DOHH2 (cell line): Measurements from ENCODE around the gene CYP1A1.

Experiments
- H3F3A ChIP-seq: fragments of 200-600 bp; sonication (generic), shearing (Covaris generic); 2 replicates; pipeline ENCODE4 v1.6.0; 2016; ENCODE audit warnings: antibody characterized with exemption, mild to moderate bottlenecking; ENCODE audit not compliant: control insufficient read depth, insufficient read depth
- H3K27ac ChIP-seq: fragments of 200-600 bp; sonication (generic); 2 replicates; pipeline ENCODE4 v1.5.1; 2014; ENCODE audit warnings: low read depth, mild to moderate bottlenecking, low read length, moderate library complexity
- H3K27me3 ChIP-seq: fragments of 200-600 bp; sonication (generic); 2 replicates; pipeline ENCODE4 v1.6.1; 2014; ENCODE audit warnings: mild to moderate bottlenecking, low read length, mixed read lengths; ENCODE audit not compliant: control insufficient read depth
- H3K36me3 ChIP-seq: fragments of 200-600 bp; sonication (generic); 2 replicates; pipeline ENCODE4 v1.6.1; 2014; ENCODE audit warnings: mild to moderate bottlenecking, low read length, moderate library complexity, mixed read lengths; ENCODE audit not compliant: control insufficient read depth
- H3K4me1 ChIP-seq: fragments of 200-600 bp; sonication (generic); 2 replicates; pipeline ENCODE4 v1.6.1; 2014; ENCODE audit warnings: mild to moderate bottlenecking, low read length, mixed read lengths; ENCODE audit not compliant: control insufficient read depth
- H3K4me2 ChIP-seq: fragments of 200-600 bp; sonication (generic); 2 replicates; pipeline ENCODE4 v1.6.0; 2014; ENCODE audit warnings: mild to moderate bottlenecking, low read length, moderate library complexity
- H3K4me3 ChIP-seq: fragments of 200-600 bp; sonication (generic); 2 replicates; pipeline ENCODE4 v1.5.1; 2014; ENCODE audit warnings: mild to moderate bottlenecking, low read length, mixed read lengths
- H3K79me2 ChIP-seq: fragments of 200-600 bp; sonication (generic); 2 replicates; pipeline ENCODE4 v1.6.1; 2014; ENCODE audit warnings: mild to moderate bottlenecking, low read length, mixed read lengths; ENCODE audit not compliant: control insufficient read depth
- H3K9me2 ChIP-seq: fragments of 200-600 bp; sonication (generic); replicated peaks from 2 replicates; pipeline ENCODE4 v1.6.1; 2014; ENCODE audit warnings: mild to moderate bottlenecking, low read length, mixed read lengths; ENCODE audit not compliant: control insufficient read depth
- H3K9me3 ChIP-seq: fragments of 200-600 bp; sonication (generic); 2 replicates; pipeline ENCODE4 v1.6.1; 2014; ENCODE audit warnings: antibody characterized with exemption, low read length, mixed read lengths; ENCODE audit not compliant: control insufficient read depth, insufficient read depth
- H4K20me1 ChIP-seq: fragments of 200-600 bp; sonication (generic); 2 replicates; pipeline ENCODE4 v1.6.0; 2014; ENCODE audit warnings: low read depth, mild to moderate bottlenecking, antibody characterized with exemption, low read length, moderate library complexity; ENCODE audit not compliant: control insufficient read depth, insufficient read depth
- EZH2phosphoT487 ChIP-seq: fragments of 200-600 bp; sonication (generic); IDR thresholded peaks from 2 replicates; pipeline ENCODE4 v1.6.1; 2017; ENCODE audit warnings: borderline replicate concordance, mild to moderate bottlenecking, antibody characterized with exemption, low read length, moderate library complexity, mixed read lengths
- TF ChIP-seq, protein P1 (sequence below): fragments of 200-600 bp; sonication (generic); IDR thresholded peaks from one replicate; pipeline ENCODE4 v1.5.1; 2014; ENCODE audit warnings: antibody characterized with exemption, mild to moderate bottlenecking, low read depth, low read length; ENCODE audit not compliant: poor library complexity, severe bottlenecking

CYP1A1 gene

DNA sequence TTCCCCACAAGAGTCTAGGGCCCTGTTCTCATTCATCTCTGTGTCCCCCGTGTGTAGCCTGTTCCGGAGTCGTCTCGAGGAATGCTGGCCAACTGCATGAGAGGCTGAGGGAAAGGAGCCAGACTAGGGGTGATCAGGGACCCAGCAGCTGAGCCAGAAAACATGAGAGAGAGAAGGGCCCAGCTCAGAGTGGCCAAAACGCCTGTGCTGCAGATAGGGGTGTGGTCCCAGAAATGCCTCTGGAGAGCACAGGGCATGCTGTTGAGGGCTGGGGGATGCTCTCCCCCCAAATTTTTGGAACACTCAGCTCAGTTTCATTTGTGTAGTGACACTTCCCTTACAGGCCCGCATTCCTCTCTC, 37.4 kb upstream of the CYP1A1 start:
- H4K20me1 ChIP-seq, result no peaks in the 10 kb centered on the region
- no peaks in the 10 kb centered on the region for H3K36me3 ChIP-seq
- peaks cover 34% of the 10 kb centered on the region for H3K4me1 ChIP-seq
- no peaks in the 10 kb centered on the region for H3K9me2 ChIP-seq
- H3K79me2 ChIP-seq, result no peaks in the 10 kb centered on the region
- H3K4me2 ChIP-seq, result peak overlapping the region; percentile 51
- H3K9me3 ChIP-seq, result no peaks in the 10 kb centered on the region
- H3F3A ChIP-seq, result no peaks in the 10 kb centered on the region
- peak overlapping the region; percentile 31; the same call in 1 of the 2 replicates for H3K4me3 ChIP-seq
- TF ChIP-seq EZH2phosphoT487, result no peak
- TF ChIP-seq, protein P1, sequence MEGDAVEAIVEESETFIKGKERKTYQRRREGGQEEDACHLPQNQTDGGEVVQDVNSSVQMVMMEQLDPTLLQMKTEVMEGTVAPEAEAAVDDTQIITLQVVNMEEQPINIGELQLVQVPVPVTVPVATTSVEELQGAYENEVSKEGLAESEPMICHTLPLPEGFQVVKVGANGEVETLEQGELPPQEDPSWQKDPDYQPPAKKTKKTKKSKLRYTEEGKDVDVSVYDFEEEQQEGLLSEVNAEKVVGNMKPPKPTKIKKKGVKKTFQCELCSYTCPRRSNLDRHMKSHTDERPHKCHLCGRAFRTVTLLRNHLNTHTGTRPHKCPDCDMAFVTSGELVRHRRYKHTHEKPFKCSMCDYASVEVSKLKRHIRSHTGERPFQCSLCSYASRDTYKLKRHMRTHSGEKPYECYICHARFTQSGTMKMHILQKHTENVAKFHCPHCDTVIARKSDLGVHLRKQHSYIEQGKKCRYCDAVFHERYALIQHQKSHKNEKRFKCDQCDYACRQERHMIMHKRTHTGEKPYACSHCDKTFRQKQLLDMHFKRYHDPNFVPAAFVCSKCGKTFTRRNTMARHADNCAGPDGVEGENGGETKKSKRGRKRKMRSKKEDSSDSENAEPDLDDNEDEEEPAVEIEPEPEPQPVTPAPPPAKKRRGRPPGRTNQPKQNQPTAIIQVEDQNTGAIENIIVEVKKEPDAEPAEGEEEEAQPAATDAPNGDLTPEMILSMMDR, result no peak
- H3K27ac ChIP-seq, result peak overlapping the region; percentile 53
- H3K27me3 ChIP-seq, result no peaks in the 10 kb centered on the region

DNA sequence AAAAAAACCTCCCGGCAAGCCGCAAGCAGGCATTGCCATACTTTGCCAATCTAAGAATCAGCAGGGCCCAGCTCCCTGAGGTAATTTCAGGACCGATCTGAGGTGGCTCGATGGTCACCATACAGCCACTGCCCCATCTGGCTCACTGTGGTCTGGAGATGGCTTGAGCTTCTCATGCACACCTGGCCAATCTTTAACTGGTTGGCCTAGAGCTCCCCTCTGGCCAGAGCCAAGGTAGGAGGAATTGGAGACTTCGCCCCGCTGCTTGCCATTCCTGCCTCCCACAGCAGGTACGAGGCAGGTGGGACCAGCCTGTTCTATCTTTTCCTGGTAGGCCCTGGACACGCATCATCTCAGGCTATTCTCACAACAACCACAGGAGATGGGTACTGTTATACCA, 33.4 kb upstream of the CYP1A1 start:
- TF ChIP-seq EZH2phosphoT487, result no peak
- TF ChIP-seq, protein P1, result no peak
- Histone ChIP-seq H3K27me3 (peaks cover 4% of the 10 kb centered on the region; the same call in 1 of the 2 replicates), H3K4me2 (no peak overlapping the region), H3F3A (no peaks in the 10 kb centered on the region), H3K4me1 (peaks cover 34% of the 10 kb centered on the region), H3K36me3 (no peaks in the 10 kb centered on the region), H3K9me3 (no peaks in the 10 kb centered on the region), H3K9me2 (no peaks in the 10 kb centered on the region), H3K27ac (no peak overlapping the region), H4K20me1 (no peaks in the 10 kb centered on the region), H3K4me3 (no peak overlapping the region), H3K79me2 (no peaks in the 10 kb centered on the region)

- Histone ChIP-seq H3K4me2 (no peak overlapping the region), H3K4me3 (no peak overlapping the region), H3K27ac (no peak overlapping the region), H4K20me1 (no peaks in the 10 kb centered on the region), H3K9me2 (no peaks in the 10 kb centered on the region), H3K36me3 (no peaks in the 10 kb centered on the region), H3K79me2 (no peaks in the 10 kb centered on the region), H3K4me1 (no peaks in the 10 kb centered on the region), H3K9me3 (no peaks in the 10 kb centered on the region), H3K27me3 (peaks cover 12% of the 10 kb centered on the region; the same call in 1 of the 2 replicates), H3F3A (no peaks in the 10 kb centered on the region)
- TF ChIP-seq EZH2phosphoT487, result no peak
- TF ChIP-seq, protein P1, result no peak
Measured at GRCh38 chr15:74754593-74755215, 29.4 kb upstream of the CYP1A1 start.
